ACC112 (cell line): Measurements from ENCODE around the gene HDDC3.
"Not testable (repeated sequence)": the region's sequence is repeated elsewhere in the genome, so short reads cannot be mapped to it uniquely, and the experiment has no call there.

Source experiments
- H2AFZ ChIP-seq: fragments of 200-600 bp; sonication (generic); one replicate; pipeline ENCODE4 v1.6.0; 2017; ENCODE audit warnings: antibody characterized with exemption, low read length; ENCODE audit not compliant: unreplicated experiment
- H3K27ac ChIP-seq: fragments of 200-600 bp; sonication (generic); 2 replicates; pipeline ENCODE4 v1.5.1; 2014; ENCODE audit warnings: low read depth, mild to moderate bottlenecking, antibody characterized with exemption, low read length, moderate library complexity
- H3K27me3 ChIP-seq: fragments of 200-600 bp; sonication (generic); 2 replicates; pipeline ENCODE4 v1.6.1; 2014; ENCODE audit warnings: mild to moderate bottlenecking, antibody characterized with exemption, low read length, moderate library complexity, mixed read lengths; ENCODE audit not compliant: insufficient read depth
- H3K36me3 ChIP-seq: fragments of 200-600 bp; sonication (generic); 2 replicates; pipeline ENCODE4 v1.6.1; 2016; ENCODE audit warnings: mild to moderate bottlenecking, antibody characterized with exemption, low read length, moderate library complexity, mixed read lengths; ENCODE audit not compliant: insufficient read depth
- H3K4me1 ChIP-seq: fragments of 200-600 bp; sonication (generic); one replicate; pipeline ENCODE4 v1.6.1; 2016; ENCODE audit warnings: low read length, mixed read lengths; ENCODE audit not compliant: insufficient read depth, unreplicated experiment, control insufficient read depth
- H3K4me3 ChIP-seq: fragments of 200-600 bp; sonication (generic); 2 replicates; pipeline ENCODE4 v1.5.1; 2014; ENCODE audit warnings: mild to moderate bottlenecking, low read depth, low read length
- H3K79me2 ChIP-seq: fragments of 200-600 bp; sonication (generic); one replicate; pipeline ENCODE4 v1.6.0; 2016; ENCODE audit warnings: low read length; ENCODE audit not compliant: control insufficient read depth, unreplicated experiment, insufficient read depth

The HDDC3 gene

GRCh38 chr15:90930861-90931574 is 1.3 kb downstream of the HDDC3 start:
- peaks cover 18% of the 10 kb centered on the region for H3K4me1 ChIP-seq

GRCh38 chr15:90929246-90930019 is 2.9 kb downstream of the HDDC3 start:
- H3K4me1 ChIP-seq = peaks cover 13% of the 10 kb centered on the region
- H3K36me3 ChIP-seq = no peaks in the 10 kb centered on the region
- H3K27me3 ChIP-seq = no peaks in the 10 kb centered on the region
- H3K4me3 ChIP-seq = peak overlapping the region; percentile 78
- no peaks in the 10 kb centered on the region for H3K79me2 ChIP-seq
- H2AFZ ChIP-seq = peak overlapping the region; percentile 97
- peak overlapping the region; percentile 80 for H3K27ac ChIP-seq

More at GRCh38 chr15:90930861-90931574, 1.3 kb downstream of the HDDC3 start:
- Histone ChIP-seq H3K27me3 (no peaks in the 10 kb centered on the region), H3K79me2 (peaks cover 7% of the 10 kb centered on the region), H3K27ac (no peak overlapping the region), H3K4me3 (peak overlapping the region; percentile 78), H2AFZ (no peak overlapping the region), H3K36me3 (no peaks in the 10 kb centered on the region)

- not testable (repeated sequence) for H3K4me3 ChIP-seq, H3K27me3 ChIP-seq, H3K36me3 ChIP-seq, H2AFZ ChIP-seq, H3K27ac ChIP-seq, H3K79me2 ChIP-seq
- H3K4me1 ChIP-seq = peaks cover 13% of the 10 kb centered on the region
Observed at GRCh38 chr15:90928106-90928505, 4.2 kb downstream of the HDDC3 start.

- H3K4me1 ChIP-seq = peaks cover 10% of the 10 kb centered on the region
- not testable (repeated sequence) for H3K4me3 ChIP-seq, H2AFZ ChIP-seq, H3K27ac ChIP-seq, H3K79me2 ChIP-seq, H3K36me3 ChIP-seq, H3K27me3 ChIP-seq
Observed at GRCh38 chr15:90926766-90927165, 5.6 kb downstream of the HDDC3 start.

- Histone ChIP-seq H3K27me3 (no peaks in the 10 kb centered on the region), H3K79me2 (no peaks in the 10 kb centered on the region), H3K36me3 (no peaks in the 10 kb centered on the region), H3K4me3 (no peak overlapping the region), H2AFZ (no peak overlapping the region), H3K4me1 (peaks cover 8% of the 10 kb centered on the region), H3K27ac (no peak overlapping the region)
Observed at GRCh38 chr15:90924375-90924774, 8.0 kb downstream of the HDDC3 start.

- not testable (repeated sequence) for H3K79me2 ChIP-seq, H3K27me3 ChIP-seq, H3K4me3 ChIP-seq, H3K4me1 ChIP-seq, H3K27ac ChIP-seq, H3K36me3 ChIP-seq, H2AFZ ChIP-seq
Observed at GRCh38 chr15:90922712-90923322, 9.5 kb downstream of the HDDC3 start.

GRCh38 chr15:90921887-90922286 is 10.5 kb downstream of the HDDC3 start:
- H3K36me3 ChIP-seq = no peaks in the 10 kb centered on the region

GRCh38 chr15:90918835-90919234 is 13.5 kb downstream of the HDDC3 start:
- H3K27me3 ChIP-seq = no peaks in the 10 kb centered on the region
- no peak overlapping the region for H3K27ac ChIP-seq
- no peaks in the 10 kb centered on the region for H3K36me3 ChIP-seq
- H3K79me2 ChIP-seq = no peaks in the 10 kb centered on the region
- H3K4me1 ChIP-seq = no peaks in the 10 kb centered on the region
- H2AFZ ChIP-seq = no peak overlapping the region
- H3K4me3 ChIP-seq = no peak overlapping the region

More at GRCh38 chr15:90921887-90922286, 10.5 kb downstream of the HDDC3 start:
- Histone ChIP-seq H2AFZ (no peak overlapping the region), H3K27me3 (no peaks in the 10 kb centered on the region), H3K4me3 (no peak overlapping the region), H3K27ac (no peak overlapping the region), H3K79me2 (no peaks in the 10 kb centered on the region), H3K4me1 (no peaks in the 10 kb centered on the region)

- no peaks in the 10 kb centered on the region for H3K79me2 ChIP-seq
- H2AFZ ChIP-seq = no peak overlapping the region
- H3K27ac ChIP-seq = no peak overlapping the region
- H3K36me3 ChIP-seq = no peaks in the 10 kb centered on the region
- no peaks in the 10 kb centered on the region for H3K27me3 ChIP-seq
- no peaks in the 10 kb centered on the region for H3K4me1 ChIP-seq
- no peak overlapping the region for H3K4me3 ChIP-seq
Observed at GRCh38 chr15:90918034-90918788, 14.1 kb downstream of the HDDC3 start.

- H3K36me3 ChIP-seq = no peaks in the 10 kb centered on the region
- no peaks in the 10 kb centered on the region for H3K27me3 ChIP-seq
- no peaks in the 10 kb centered on the region for H3K79me2 ChIP-seq
- no peak overlapping the region for H2AFZ ChIP-seq
- H3K27ac ChIP-seq = no peak overlapping the region
- H3K4me3 ChIP-seq = no peak overlapping the region
- no peaks in the 10 kb centered on the region for H3K4me1 ChIP-seq
Observed at GRCh38 chr15:90917569-90917968, 14.8 kb downstream of the HDDC3 start.
